ENCODE measurements around the gene KIRREL1.

DNA sequence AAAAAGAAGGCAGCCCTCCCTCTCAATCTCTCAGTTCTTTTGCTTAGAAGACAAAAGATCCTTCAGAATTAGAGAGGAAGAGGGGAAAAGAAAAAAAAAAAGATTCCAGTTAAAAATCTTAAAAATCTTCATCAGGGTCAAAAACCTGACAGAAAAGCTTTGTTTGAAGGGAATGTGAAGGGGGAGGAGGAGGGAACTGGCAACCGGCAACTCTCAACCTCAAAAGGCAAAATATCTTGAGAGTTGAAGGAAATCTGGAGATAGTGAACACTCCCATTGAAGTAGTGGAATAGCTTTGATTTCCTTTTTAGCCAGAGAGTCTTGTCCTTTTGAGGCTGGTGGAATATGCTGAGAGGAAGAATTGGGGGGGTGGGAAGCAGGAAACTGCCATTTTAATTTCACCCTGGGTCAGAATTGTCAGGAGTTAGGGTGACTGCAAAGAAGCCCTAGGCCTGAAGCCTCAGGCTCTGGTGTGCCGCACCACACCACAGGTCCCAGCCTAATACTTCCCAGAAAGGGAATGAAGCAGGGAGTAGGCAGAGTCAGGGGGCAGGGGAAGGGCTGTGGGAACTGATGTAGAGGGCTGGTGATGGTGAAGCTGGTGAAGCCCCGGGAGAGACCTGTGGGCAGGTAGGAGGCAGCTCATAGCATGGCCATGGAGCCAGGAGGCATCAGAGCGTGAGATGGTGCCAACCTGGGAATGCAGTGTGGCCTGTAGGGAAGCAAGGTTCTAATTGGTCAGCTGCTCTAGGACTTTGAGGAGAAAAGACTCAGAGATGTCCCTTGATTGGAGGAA is 24.6 kb downstream of the KIRREL1 start:
- TF ChIP-seq, protein P1, sequence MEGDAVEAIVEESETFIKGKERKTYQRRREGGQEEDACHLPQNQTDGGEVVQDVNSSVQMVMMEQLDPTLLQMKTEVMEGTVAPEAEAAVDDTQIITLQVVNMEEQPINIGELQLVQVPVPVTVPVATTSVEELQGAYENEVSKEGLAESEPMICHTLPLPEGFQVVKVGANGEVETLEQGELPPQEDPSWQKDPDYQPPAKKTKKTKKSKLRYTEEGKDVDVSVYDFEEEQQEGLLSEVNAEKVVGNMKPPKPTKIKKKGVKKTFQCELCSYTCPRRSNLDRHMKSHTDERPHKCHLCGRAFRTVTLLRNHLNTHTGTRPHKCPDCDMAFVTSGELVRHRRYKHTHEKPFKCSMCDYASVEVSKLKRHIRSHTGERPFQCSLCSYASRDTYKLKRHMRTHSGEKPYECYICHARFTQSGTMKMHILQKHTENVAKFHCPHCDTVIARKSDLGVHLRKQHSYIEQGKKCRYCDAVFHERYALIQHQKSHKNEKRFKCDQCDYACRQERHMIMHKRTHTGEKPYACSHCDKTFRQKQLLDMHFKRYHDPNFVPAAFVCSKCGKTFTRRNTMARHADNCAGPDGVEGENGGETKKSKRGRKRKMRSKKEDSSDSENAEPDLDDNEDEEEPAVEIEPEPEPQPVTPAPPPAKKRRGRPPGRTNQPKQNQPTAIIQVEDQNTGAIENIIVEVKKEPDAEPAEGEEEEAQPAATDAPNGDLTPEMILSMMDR (IDR thresholded peaks at IDR 0.05 in 8 of 11, conservative IDR thresholded peaks at IDR 0.05 in 3 of 11): no peak
- no peak for TF ChIP-seq POLR2AphosphoS5 (IDR thresholded peaks at IDR 0.05)
- no peak for TF ChIP-seq POLR2A (IDR thresholded peaks at IDR 0.05)

Measured in spleen (tissue), 7 donors.